DND-41 (cell line): ENCODE results near the gene RC3H1.

Experiments
- CTCF ChIP-seq: IDR thresholded peaks from 2 replicates; pipeline ENCODE4 v1.5.1; 2012; ENCODE audit warnings: borderline replicate concordance, low read length, moderate library complexity, mild to moderate bottlenecking; ENCODE audit not compliant: poor library complexity, severe bottlenecking; ENCODE audit errors: extremely low read depth
- EZH2 ChIP-seq: IDR thresholded peaks from 3 replicates; pipeline ENCODE4 v1.6.1; 2012; ENCODE audit warnings: borderline replicate concordance, low read depth, mild to moderate bottlenecking, moderate library complexity, low read length, inconsistent platforms; ENCODE audit not compliant: severe bottlenecking

DNA sequence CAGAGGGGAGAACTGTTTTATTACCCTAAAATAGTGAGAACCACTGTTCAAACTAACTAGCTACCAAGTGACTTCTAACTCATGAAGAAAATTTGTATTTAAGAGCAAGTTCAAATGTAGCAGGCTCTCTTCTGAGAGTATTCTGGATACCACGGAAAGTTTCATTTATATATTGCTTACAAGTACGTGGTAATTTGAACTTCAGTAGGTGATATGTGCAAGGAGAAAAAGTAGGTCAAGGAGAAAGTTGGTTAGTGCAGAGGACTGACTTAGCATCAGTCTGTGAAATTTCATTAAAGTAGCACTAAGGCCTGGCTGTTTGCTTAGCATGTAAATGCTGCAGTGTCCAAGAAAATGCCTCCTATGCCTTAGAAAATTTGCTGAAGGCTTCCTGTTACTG is 121.7 kb downstream of the RC3H1 start:
- TF ChIP-seq CTCF (no peak), EZH2 (no peak)
